Left colon (tissue), 2 donors: Measurements from ENCODE around the gene S100P. TPM values are rescaled to one million over a fixed set of nuclear protein-coding genes. Genes with fewer than 3 reads are reported as not detected.
A peak's percentile ranks its signal among the peaks of the same experiment; 100 is the strongest.

Source experiments
- ATAC-seq: fragments of 200-7000 bp; cut with Tn5 transposase; one replicate; pipeline ENCODE4 v1.9.1; 2020; ENCODE audit warnings: mild to moderate bottlenecking, moderate library complexity
- DNase-seq, 2 donors: peaks; one replicate each; pipeline ENCODE4 v3.0.0-alpha.2; 2020
- intact Hi-C, 2 donors: fragments of 100-400 bp; cut with DNase I in 1 of 2; cut with micrococcal nuclease in 1 of 2; formaldehyde crosslinking; loops; one replicate each; pipeline versions ENCODE4 v1.11.2 to v1.14.0; 2022; cut with DNase I, micrococcal nuclease
- total RNA-seq, 2 donors: library from RNA; stranded (reverse); fragmentation: NEBNext Ultra II Directional; extraction: Animal tissue kit (Norgen Biotek cat#: 25700); gene quantifications; one replicate each; pipeline ENCODE4 v1.2.1, GENCODE V29; 2021
- donor health status: DM: no; HTN: no; CAD: no.
- donor health status: DM: yes; HTN: yes; CAD: no.

Gene S100P
- total RNA-seq, 2 donors from 2014 or later = 136 to 390 TPM

DNA sequence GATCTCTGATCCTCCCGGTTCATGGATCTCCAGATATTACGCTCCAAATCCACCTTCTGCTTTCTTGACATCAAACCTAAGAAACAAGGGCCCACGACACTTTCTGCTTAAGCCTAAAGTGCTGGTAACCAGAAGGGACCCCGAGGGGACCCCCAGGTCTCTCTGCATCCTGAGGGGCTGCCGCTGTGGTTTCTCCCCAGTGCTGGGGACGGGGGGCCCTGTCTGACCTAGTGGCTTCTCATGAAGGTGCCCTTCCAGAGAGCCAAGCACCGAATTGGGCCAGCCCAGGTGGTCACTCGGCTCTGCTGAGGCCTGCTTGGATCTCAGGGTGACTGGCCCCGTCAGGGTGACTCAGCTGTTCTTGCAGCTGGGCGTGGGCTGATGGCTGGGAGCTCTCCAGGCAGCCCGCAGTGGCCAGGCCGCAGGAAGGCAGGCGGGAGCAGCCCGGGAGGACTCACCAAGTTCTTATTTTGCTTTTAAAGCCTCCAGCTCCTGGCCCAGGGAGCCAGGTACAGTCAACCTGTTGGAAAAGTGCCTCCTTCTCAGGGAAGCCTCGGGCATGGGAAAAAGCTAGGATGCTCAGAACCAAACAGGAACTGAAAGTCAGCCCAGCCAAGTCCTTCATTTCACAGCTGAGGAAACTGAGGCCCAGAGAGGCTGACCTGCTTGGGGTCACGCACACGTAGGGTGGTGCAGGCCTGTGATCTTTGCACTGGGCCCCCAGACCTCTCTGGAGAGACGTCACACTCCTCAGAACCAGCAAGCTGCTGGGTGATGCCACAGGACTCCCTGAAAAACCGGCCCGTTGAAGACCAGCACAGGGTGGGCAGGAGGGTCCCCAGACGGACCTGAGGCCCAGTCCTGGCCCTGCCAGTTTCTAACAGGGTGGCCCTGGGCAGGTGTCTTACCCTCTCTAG, 39.0 kb downstream of the S100P start:
- intact Hi-C loops = no loop called here
- ATAC-seq (peak; percentile 86), DNase-seq (peak; percentile 48 to 62)

DNA sequence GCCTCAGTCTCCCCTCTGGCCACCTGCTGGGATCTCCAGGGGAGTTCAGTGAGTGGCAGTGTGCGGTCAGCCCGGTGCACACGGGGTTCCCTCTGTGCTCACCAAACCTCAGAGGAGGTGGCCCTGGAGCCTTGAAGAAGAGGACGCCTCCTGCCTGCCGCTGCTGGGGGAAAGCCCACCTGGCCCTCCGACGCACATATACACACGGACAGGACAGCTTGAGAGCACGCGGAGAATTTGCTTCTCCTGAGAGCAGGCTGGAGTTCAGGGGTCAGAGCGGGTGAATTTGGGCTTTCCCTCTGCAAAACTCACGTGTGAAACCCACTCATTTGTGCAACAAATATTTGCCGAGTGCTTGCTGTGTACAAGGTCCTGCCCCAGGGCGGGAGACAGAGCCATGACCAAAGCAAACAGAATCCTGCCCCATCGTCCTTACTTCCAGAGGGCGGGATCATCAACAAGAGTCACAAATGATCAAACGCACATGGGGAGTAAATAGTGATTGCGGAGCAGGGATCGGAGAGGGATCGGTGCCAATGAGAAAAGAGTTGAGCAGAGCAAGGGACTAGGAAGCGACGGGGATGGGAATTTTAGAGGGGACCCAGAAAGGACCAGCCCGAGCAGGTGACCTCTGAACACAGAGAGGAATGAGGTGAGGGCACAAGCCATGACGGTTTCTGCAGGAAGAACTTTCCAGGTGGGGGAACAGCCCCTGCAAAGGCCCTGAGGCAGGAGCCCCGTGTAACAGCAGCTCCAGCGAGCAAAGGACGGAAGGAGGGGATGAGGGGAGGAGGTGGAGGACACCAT, 39.9 kb downstream of the S100P start:
- ATAC-seq (no peak), DNase-seq (no peak)
- intact Hi-C loops = no loop called here

DNA sequence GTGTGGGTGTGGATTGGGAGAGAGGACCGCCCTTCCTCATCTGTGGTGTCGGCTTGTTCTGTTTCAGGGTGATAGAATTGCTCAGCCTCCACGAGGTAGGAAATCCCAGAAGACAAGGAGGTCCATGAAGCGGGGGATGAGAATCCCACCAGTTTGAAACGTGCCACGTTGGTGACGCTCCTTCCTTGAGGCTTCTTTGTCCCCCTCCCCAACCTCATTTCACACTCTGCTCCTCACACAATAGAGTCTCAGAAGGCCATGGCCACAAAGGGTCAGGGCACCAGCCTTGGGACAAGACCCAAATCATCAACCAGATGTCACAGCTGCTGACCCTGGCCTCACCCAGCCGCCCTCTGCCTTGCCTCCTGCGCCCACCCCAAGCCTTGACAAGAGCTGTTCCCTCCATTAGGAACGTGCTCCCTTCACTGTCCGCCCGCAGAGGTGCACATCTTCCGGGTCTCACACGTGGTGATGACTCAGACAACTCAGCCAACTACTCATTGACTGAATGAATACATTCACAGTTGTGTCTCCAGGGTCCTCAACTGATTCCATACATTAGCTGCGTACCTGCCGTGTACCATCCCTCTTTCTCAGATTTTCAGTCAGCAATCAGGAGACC, 40.6 kb downstream of the S100P start:
- intact Hi-C loops = no loop called here
- ATAC-seq (no peak), DNase-seq (no peak)

DNA sequence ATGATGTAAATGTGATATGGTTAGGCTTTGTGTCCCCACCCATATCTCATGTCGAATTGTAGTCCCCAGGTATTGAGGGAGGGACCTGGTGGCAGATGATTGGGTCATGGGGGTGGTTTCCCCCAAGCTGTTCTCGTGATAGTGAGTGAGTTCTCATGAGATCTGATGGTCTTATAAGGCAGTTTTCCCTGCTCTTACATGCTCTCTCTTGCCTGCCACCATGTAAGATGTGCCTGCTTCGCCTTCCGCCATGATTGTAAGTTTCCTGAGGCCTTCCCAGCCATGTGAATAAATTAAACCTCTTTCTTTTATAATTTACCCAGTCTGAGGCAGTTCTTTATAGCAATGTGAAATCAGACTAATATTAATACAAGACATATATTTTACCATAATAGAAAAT, 46.2 kb downstream of the S100P start:
- intact Hi-C loops = no loop called here
- no peak for DNase-seq
- ATAC-seq = no peak

DNA sequence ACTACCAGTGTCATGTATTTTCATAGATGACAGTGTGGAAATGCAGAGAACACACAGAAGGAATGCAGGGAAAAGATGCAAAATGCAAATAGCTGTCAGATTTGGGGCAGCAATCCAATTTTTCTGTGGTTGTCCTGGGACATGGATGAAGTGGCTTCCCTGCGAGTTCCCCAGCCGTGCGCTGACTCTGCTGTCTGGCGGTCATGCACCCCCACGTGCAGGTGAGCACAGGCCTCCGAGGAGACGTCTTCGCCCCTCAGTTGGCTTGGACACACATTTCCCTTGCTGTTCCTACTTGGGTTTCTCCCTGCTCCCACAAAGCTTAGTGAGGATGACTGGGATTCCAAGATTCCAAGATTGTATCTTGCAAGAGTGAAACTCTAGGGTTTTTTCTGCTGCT, 46.7 kb downstream of the S100P start:
- intact Hi-C loops = no loop called here
- DNase-seq (no peak), ATAC-seq (no peak)

DNA sequence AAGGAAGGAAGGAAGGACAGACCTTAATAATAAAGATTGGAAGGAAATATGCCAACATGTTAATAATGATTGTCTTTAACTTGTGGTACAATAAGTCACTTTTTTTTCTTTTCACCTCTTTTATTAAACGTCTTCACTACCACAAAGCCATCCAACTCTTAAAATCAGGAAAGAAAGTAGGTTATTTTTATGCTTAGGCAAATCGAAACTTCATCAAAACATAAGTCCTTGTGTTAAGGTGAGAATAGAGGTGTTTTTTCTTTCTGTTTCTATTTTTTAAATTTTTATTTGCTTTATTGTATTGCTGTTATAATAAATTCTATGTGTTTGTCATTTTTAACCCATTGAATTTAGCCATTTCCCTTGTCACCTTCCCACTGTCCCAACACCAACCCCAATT, 48.8 kb downstream of the S100P start:
- intact Hi-C loops = no loop called here
- DNase-seq = no peak
- no peak for ATAC-seq

DNA sequence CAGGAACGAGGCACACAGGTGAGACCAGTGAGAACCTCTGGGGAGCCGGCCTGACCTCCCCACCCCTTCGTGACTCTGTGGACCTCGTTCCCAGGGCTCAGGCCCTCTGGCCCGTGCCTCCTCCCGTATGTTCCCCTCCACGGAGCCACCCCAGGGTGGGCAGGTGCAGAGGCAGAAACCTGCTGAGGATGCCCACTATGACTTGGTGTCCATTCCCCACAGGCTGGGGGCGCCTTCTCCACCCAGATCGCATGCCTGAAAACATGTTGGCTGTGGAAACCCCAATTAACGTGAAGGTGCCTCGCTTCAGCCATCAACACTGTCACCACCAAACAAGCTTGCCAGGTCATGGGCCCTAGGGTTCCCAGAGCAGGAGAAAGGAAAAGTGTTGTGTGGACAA, 49.3 kb downstream of the S100P start:
- DNase-seq (no peak), ATAC-seq (no peak)
- intact Hi-C loops = no loop called here

Other genes starting within 250 kb of the S100P start
- under 1 TPM in 1 of 2 donors, not detected in 1; 0.53 TPM for gene PPP2R2C, start 221.3 kb upstream of the S100P start, total RNA-seq
- 10 to 100 TPM; 33.5 to 40.3 TPM for gene MAN2B2, start 118.7 kb upstream of the S100P start, total RNA-seq
- gene MRFAP1, start 53.2 kb upstream of the S100P start, total RNA-seq = 100 to 1,000 TPM; 168 to 169 TPM
- gene MRFAP1L1, start 16.0 kb downstream of the S100P start, total RNA-seq = 10 to 100 TPM; 27.1 to 33.7 TPM
- 10 to 100 TPM; 13.3 to 15.0 TPM for gene BLOC1S4, start 22.3 kb downstream of the S100P start, total RNA-seq
- gene KIAA0232, start 88.8 kb downstream of the S100P start, total RNA-seq = 10 to 100 TPM; 40.7 to 49.4 TPM
- 10 to 100 TPM; 53.1 to 56.6 TPM for gene TBC1D14, start 215.9 kb downstream of the S100P start, total RNA-seq